ENCODE measurements around the gene WDR73.

- TF ChIP-seq EP300 (IDR thresholded peaks at IDR 0.05; ENCODE audit: borderline replicate concordance in 1 of 2, low read depth in 1 of 2, low read length in 1 of 2) (no peak), CHD2 (IDR thresholded peaks at IDR 0.05; ENCODE audit: low read length, partially characterized antibody) (no peak), SIN3A (IDR thresholded peaks at IDR 0.05; ENCODE audit: borderline replicate concordance, low read depth, low read length) (no peak), ELF1 (IDR thresholded peaks at IDR 0.05) (no peak), CTCF (IDR thresholded peaks at IDR 0.05) (no peak), FOSL2 (IDR thresholded peaks at IDR 0.05; ENCODE audit: borderline replicate concordance, low read depth) (no peak)
These were observed 42.5 kb downstream of the WDR73 start for GRCh38 chr15:84611631-84612030.

Data from SK-N-SH (cell line).